ENCODE measurements around the gene ZNF337.
"Not testable (repeated sequence)": the region's sequence is repeated elsewhere in the genome, so short reads cannot be mapped to it uniquely, and the experiment has no call there.

Gene ZNF337

GRCh38 chr20:25723975-25724374 is 27.3 kb upstream of the ZNF337 start:
- no peak for DNase-seq
- Mint-ChIP-seq H3K27ac (no peak overlapping the region), H3K4me1 (no peaks in the 10 kb centered on the region), H3K4me3 (no peak overlapping the region), H3K9me3 (peaks cover 85% of the 10 kb centered on the region), H3K27me3 (ENCODE audit: low read depth, poor library complexity) (no peaks in the 10 kb centered on the region), H3K36me3 (ENCODE audit: low read depth) (peaks cover 23% of the 10 kb centered on the region)
- TF ChIP-seq CTCF (IDR thresholded peaks at IDR 0.05) = no peak

GRCh38 chr20:25720285-25720684 is 23.6 kb upstream of the ZNF337 start:
- TF ChIP-seq CTCF (IDR thresholded peaks at IDR 0.05) = no peak
- Mint-ChIP-seq H3K27ac (no peak overlapping the region), H3K27me3 (ENCODE audit: low read depth, poor library complexity) (no peaks in the 10 kb centered on the region), H3K4me3 (no peak overlapping the region), H3K4me1 (no peaks in the 10 kb centered on the region), H3K36me3 (ENCODE audit: low read depth) (peaks cover 24% of the 10 kb centered on the region), H3K9me3 (peaks cover 81% of the 10 kb centered on the region)
- no peak for DNase-seq

GRCh38 chr20:25718896-25719809 is 22.5 kb upstream of the ZNF337 start:
- H3K4me3 Mint-ChIP-seq; DNase-seq; H3K4me1 Mint-ChIP-seq; H3K27me3 Mint-ChIP-seq (ENCODE audit: low read depth, poor library complexity); H3K27ac Mint-ChIP-seq: not testable (repeated sequence)
- Mint-ChIP-seq H3K9me3 (peaks cover 79% of the 10 kb centered on the region), H3K36me3 (ENCODE audit: low read depth) (peaks cover 24% of the 10 kb centered on the region)

GRCh38 chr20:25707695-25708094 is 11.0 kb upstream of the ZNF337 start:
- no peak overlapping the region for H3K4me3 Mint-ChIP-seq
- no peak overlapping the region for H3K27ac Mint-ChIP-seq
- H3K4me1 Mint-ChIP-seq = no peaks in the 10 kb centered on the region
- H3K27me3 Mint-ChIP-seq (ENCODE audit: low read depth, poor library complexity) = peaks cover 5% of the 10 kb centered on the region
- no peak for DNase-seq
- no peak for TF ChIP-seq CTCF (IDR thresholded peaks at IDR 0.05)
- H3K36me3 Mint-ChIP-seq (ENCODE audit: low read depth) = peaks cover 15% of the 10 kb centered on the region
- peaks cover 65% of the 10 kb centered on the region for H3K9me3 Mint-ChIP-seq

- Mint-ChIP-seq H3K27me3 (ENCODE audit: low read depth, poor library complexity) (peaks cover 5% of the 10 kb centered on the region), H3K9me3 (peaks cover 65% of the 10 kb centered on the region), H3K36me3 (ENCODE audit: low read depth) (peaks cover 15% of the 10 kb centered on the region), H3K4me1 (no peaks in the 10 kb centered on the region), H3K4me3 (no peak overlapping the region), H3K27ac (no peak overlapping the region)
- no peak for TF ChIP-seq CTCF (IDR thresholded peaks at IDR 0.05)
- DNase-seq = no peak
Measured at GRCh38 chr20:25706793-25707192, 10.1 kb upstream of the ZNF337 start.

- peaks cover 5% of the 10 kb centered on the region for H3K27me3 Mint-ChIP-seq (ENCODE audit: low read depth, poor library complexity)
- peaks cover 16% of the 10 kb centered on the region for H3K36me3 Mint-ChIP-seq (ENCODE audit: low read depth)
- H3K4me3 Mint-ChIP-seq = no peak overlapping the region
- no peak for TF ChIP-seq CTCF (IDR thresholded peaks at IDR 0.05)
- H3K4me1 Mint-ChIP-seq = no peaks in the 10 kb centered on the region
- H3K9me3 Mint-ChIP-seq = peaks cover 65% of the 10 kb centered on the region
- no peak overlapping the region for H3K27ac Mint-ChIP-seq
- DNase-seq = no peak
Measured at GRCh38 chr20:25705830-25706351, 9.2 kb upstream of the ZNF337 start.

- H3K4me1 Mint-ChIP-seq; DNase-seq; H3K27ac Mint-ChIP-seq; H3K27me3 Mint-ChIP-seq (ENCODE audit: low read depth, poor library complexity); H3K4me3 Mint-ChIP-seq: not testable (repeated sequence)
- Mint-ChIP-seq H3K9me3 (peaks cover 64% of the 10 kb centered on the region), H3K36me3 (ENCODE audit: low read depth) (peaks cover 23% of the 10 kb centered on the region)
Measured at GRCh38 chr20:25704303-25704702, 7.7 kb upstream of the ZNF337 start.

- H3K27me3 Mint-ChIP-seq (ENCODE audit: low read depth, poor library complexity); H3K4me3 Mint-ChIP-seq; H3K27ac Mint-ChIP-seq; DNase-seq: not testable (repeated sequence)
- peaks cover 53% of the 10 kb centered on the region for H3K9me3 Mint-ChIP-seq
- H3K36me3 Mint-ChIP-seq (ENCODE audit: low read depth) = peaks cover 14% of the 10 kb centered on the region
- peaks cover 14% of the 10 kb centered on the region for H3K4me1 Mint-ChIP-seq
Measured at GRCh38 chr20:25700835-25701234, 4.2 kb upstream of the ZNF337 start.

Data from nephron progenitor cell (in vitro differentiated cells).